IMR-90 (cell line): ENCODE results near the gene EPB41L2. TPM values are rescaled to one million over a fixed set of nuclear protein-coding genes. Genes with fewer than 3 reads are reported as not detected.

Experiments used
- ATAC-seq: fragments of 200-7000 bp; cut with Tn5 transposase; 2 replicates; pipeline ENCODE4 v1.9.1; 2020; ENCODE audit warnings: low read depth, mild to moderate bottlenecking, moderate library complexity
- BruUV-seq: library from RNA; stranded (reverse); fragments of 400-500 nt; replicated peaks from 2 replicates; lab custom pipeline; 2021; lab: Mats Ljungman, UMichigan
- CTCF ChIA-PET: fragments of 300-600 bp; formaldehyde crosslinking; extraction: SDS; loops from one replicate; lab custom pipeline; 2021; ENCODE audit warnings: antibody characterized with exemption; lab: Yijun Ruan, JAX
- POLR2A ChIA-PET: fragments of 300-600 bp; sonication (Branson Sonifier 250); formaldehyde crosslinking; loops from one replicate; lab custom pipeline; 2022; ENCODE audit warnings: antibody characterized with exemption; ENCODE audit not compliant: unreplicated experiment; lab: Charles Lee
- DNase-seq: peaks from one replicate; pipeline ENCODE4 v3.0.0; 2013
- H2AFZ ChIP-seq: replicated peaks from 2 replicates; pipeline ENCODE3; 2013; ENCODE audit warnings: low read length, mild to moderate bottlenecking; ENCODE audit not compliant: poor library complexity
- H2AK5ac ChIP-seq: 2 replicates; pipeline ENCODE4 v1.6.1; 2013; ENCODE audit warnings: low read depth, low read length, inconsistent platforms
- H2AK9ac ChIP-seq: replicated peaks from 2 replicates; pipeline ENCODE3; 2013; ENCODE audit warnings: mild to moderate bottlenecking, low read depth, low read length, moderate library complexity; ENCODE audit not compliant: poor library complexity
- H2BK120ac ChIP-seq: 2 replicates; pipeline ENCODE4 v1.6.1; 2013; ENCODE audit warnings: low read depth, low read length, inconsistent platforms
- H2BK15ac ChIP-seq: 3 replicates; pipeline ENCODE4 v1.6.1; 2013; ENCODE audit warnings: low read depth, low read length, inconsistent platforms
- H2BK20ac ChIP-seq: 2 replicates; pipeline ENCODE4 v1.6.1; 2013; ENCODE audit warnings: low read depth, mild to moderate bottlenecking, inconsistent platforms, low read length, moderate library complexity
- H2BK5ac ChIP-seq: 2 replicates; pipeline ENCODE4 v1.6.1; 2013; ENCODE audit warnings: mild to moderate bottlenecking, low read depth, low read length, inconsistent platforms; ENCODE audit not compliant: poor library complexity, severe bottlenecking
- H3K14ac ChIP-seq: replicated peaks from 2 replicates; pipeline ENCODE4 v1.6.1; 2013; ENCODE audit warnings: low read depth, low read length, inconsistent platforms
- H3K18ac ChIP-seq: 2 replicates; pipeline ENCODE4 v1.6.1; 2013; ENCODE audit warnings: low read depth, low read length, control low read depth
- H3K23ac ChIP-seq: 2 replicates; pipeline ENCODE4 v1.6.1; 2013; ENCODE audit warnings: low read depth, low read length, inconsistent platforms
- H3K27ac ChIP-seq: 2 replicates; pipeline ENCODE4 v1.5.1; 2013; ENCODE audit warnings: mild to moderate bottlenecking, control low read depth, low read length; ENCODE audit not compliant: insufficient read depth
- H3K27me3 ChIP-seq: 2 replicates; pipeline ENCODE4 v1.6.1; 2013; ENCODE audit warnings: low read length; ENCODE audit not compliant: control insufficient read depth, insufficient read depth
- H3K36me3 ChIP-seq: 2 replicates; pipeline ENCODE4 v1.6.1; 2013; ENCODE audit warnings: low read length, mixed read lengths; ENCODE audit not compliant: control insufficient read depth, insufficient read depth
- H3K4ac ChIP-seq: 2 replicates; pipeline ENCODE4 v1.6.1; 2013; ENCODE audit warnings: low read depth, low read length, inconsistent platforms
- H3K4me1 ChIP-seq: 2 replicates; pipeline ENCODE4 v1.6.1; 2013; ENCODE audit warnings: low read length, mixed read lengths; ENCODE audit not compliant: control insufficient read depth, insufficient read depth
- H3K4me2 ChIP-seq: 2 replicates; pipeline ENCODE4 v1.6.1; 2013; ENCODE audit warnings: low read depth, mild to moderate bottlenecking, control low read depth, low read length, moderate library complexity
- H3K4me3 ChIP-seq: 2 replicates; pipeline ENCODE4 v1.5.1; 2013; ENCODE audit warnings: low read depth, mild to moderate bottlenecking, control low read depth, low read length, moderate library complexity; ENCODE audit not compliant: insufficient read depth
- H3K56ac ChIP-seq: 2 replicates; pipeline ENCODE4 v1.6.1; 2013; ENCODE audit warnings: low read length, inconsistent platforms; ENCODE audit not compliant: insufficient read depth; ENCODE audit errors: extremely low read depth
- H3K79me1 ChIP-seq, 2 experiments: 2 replicates each; pipeline ENCODE4 v1.6.1; 2013; ENCODE audit warnings: low read length in 2 of 2, inconsistent platforms in 1 of 2, low read depth in 1 of 2
- H3K9ac ChIP-seq: 2 replicates; pipeline ENCODE4 v1.6.1; 2013; ENCODE audit warnings: low read depth, low read length, control low read depth
- H3K9me1 ChIP-seq: 2 replicates; pipeline ENCODE4 v1.6.1; 2013; ENCODE audit warnings: low read length, inconsistent platforms; ENCODE audit not compliant: insufficient read depth
- H3K9me3 ChIP-seq: 2 replicates; pipeline ENCODE4 v1.6.1; 2013; ENCODE audit warnings: low read length; ENCODE audit not compliant: control insufficient read depth, insufficient read depth
- H4K20me1 ChIP-seq: 2 replicates; pipeline ENCODE4 v1.6.1; 2013; ENCODE audit warnings: low read length, inconsistent platforms; ENCODE audit not compliant: insufficient read depth
- H4K5ac ChIP-seq: 2 replicates; pipeline ENCODE4 v1.6.1; 2013; ENCODE audit warnings: mild to moderate bottlenecking, low read depth, low read length, control low read depth
- H4K8ac ChIP-seq, 2 experiments: 2 replicates each; pipeline ENCODE4 v1.6.1; 2013; ENCODE audit warnings: low read depth in 2 of 2, low read length in 2 of 2, control low read depth in 1 of 2, inconsistent platforms in 1 of 2
- H4K91ac ChIP-seq: 2 replicates; pipeline ENCODE4 v1.6.1; 2013; ENCODE audit warnings: low read depth, low read length, inconsistent platforms; ENCODE audit not compliant: insufficient read depth
- FOS ChIP-seq: fragments of 150-350 bp; IDR thresholded peaks from 2 replicates; pipeline ENCODE4 v1.6.1; 2016; ENCODE audit warnings: low read depth, low read length
- MXI1 ChIP-seq: IDR thresholded peaks from 2 replicates; pipeline ENCODE4 v1.6.1; 2012; ENCODE audit warnings: low read depth, mild to moderate bottlenecking, low read length, moderate library complexity, borderline replicate concordance
- RFX5 ChIP-seq: IDR thresholded peaks from 2 replicates; pipeline ENCODE4 v1.8.0; 2012; ENCODE audit warnings: low read depth, mild to moderate bottlenecking, low read length, moderate library complexity
- WGBS, 2 experiments: methylation state at CpG; one replicate each; pipeline versions ENCODE4 v1.1.5 to v1.1.7; 2013; ENCODE audit warnings: missing lambda C conversion rate in 2 of 2; ENCODE audit not compliant: insufficient read length in 1 of 2; ENCODE audit errors: extremely low coverage in 2 of 2; 5-methylcytosine and 5-hydroxymethylcytosine counted together
- dilution Hi-C: fragments of 300-500 bp; cut with HindIII; formaldehyde crosslinking; loops from one replicate; pipeline ENCODE4 v1.14.3; 2018; ENCODE audit warnings: low sequenced_read_pairs; ENCODE audit not compliant: unreplicated experiment
- in situ Hi-C: fragments of 300-500 bp; cut with MboI; formaldehyde crosslinking; loops from 3 replicates; pipeline ENCODE4 v1.14.3; 2019; ENCODE audit warnings: low sequenced_read_pairs, inconsistent platforms, mixed read lengths
- intact Hi-C: fragments of 100-400 bp; cut with micrococcal nuclease; formaldehyde crosslinking; loops from 2 replicates; pipeline ENCODE4 v1.10.0; 2022
- polyA plus RNA-seq, 3 experiments: library from polyadenylated mRNA; depleted of rRNA; stranded (reverse); fragments of >200 nt; gene quantifications; 2 replicates each; pipeline ENCODE4 v1.2.3, GENCODE V29; 2012; ENCODE audit warnings: low replicate concordance in 1 of 3
- total RNA-seq: library from RNA; depleted of rRNA; stranded (reverse); fragments of >200 nt; gene quantifications from 2 replicates; pipeline ENCODE4 v1.2.3, GENCODE V29; 2012
- TF ChIP-seq, protein P1 (sequence below): fragments of 150-350 bp; IDR thresholded peaks from 2 replicates; pipeline ENCODE4 v1.6.1; 2017; ENCODE audit warnings: mild to moderate bottlenecking, antibody characterized with exemption, low read length, low read depth
- TF ChIP-seq, protein P2 (sequence below): fragments of 150-350 bp; IDR thresholded peaks from 2 replicates; pipeline ENCODE4 v1.6.1; 2016; ENCODE audit warnings: low read depth, mild to moderate bottlenecking, low read length, moderate library complexity, borderline replicate concordance

EPB41L2 gene
- total and polyA plus RNA-seq, 2 of the 4 experiments (the other 2 are of a cell fraction): 85.7 to 99.8 TPM

DNA sequence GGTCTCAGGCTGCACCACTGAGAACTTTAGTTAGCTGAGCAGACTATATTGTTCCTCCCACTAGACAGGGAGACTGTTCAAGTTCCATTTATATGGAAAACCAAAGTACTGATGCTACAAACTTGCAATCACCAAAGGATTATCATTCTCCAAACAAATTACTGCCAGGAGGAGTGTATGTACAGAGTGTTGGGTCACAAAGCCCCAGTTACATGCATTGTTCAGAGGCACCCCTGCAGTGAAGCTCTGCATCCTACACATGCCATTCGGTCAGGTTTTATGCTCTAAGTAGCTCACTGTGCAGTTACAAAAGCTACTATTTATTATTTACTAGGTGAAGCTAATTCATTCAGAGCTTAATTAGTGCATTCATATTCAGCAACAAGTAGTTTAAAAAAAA lies 160.0 kb downstream of the EPB41L2 start:
- TF ChIP-seq MXI1 (no peak), RFX5 (no peak), FOS (no peak)
- TF ChIP-seq, protein P1, sequence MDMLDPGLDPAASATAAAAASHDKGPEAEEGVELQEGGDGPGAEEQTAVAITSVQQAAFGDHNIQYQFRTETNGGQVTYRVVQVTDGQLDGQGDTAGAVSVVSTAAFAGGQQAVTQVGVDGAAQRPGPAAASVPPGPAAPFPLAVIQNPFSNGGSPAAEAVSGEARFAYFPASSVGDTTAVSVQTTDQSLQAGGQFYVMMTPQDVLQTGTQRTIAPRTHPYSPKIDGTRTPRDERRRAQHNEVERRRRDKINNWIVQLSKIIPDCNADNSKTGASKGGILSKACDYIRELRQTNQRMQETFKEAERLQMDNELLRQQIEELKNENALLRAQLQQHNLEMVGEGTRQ: no peak
- TF ChIP-seq, protein P2, sequence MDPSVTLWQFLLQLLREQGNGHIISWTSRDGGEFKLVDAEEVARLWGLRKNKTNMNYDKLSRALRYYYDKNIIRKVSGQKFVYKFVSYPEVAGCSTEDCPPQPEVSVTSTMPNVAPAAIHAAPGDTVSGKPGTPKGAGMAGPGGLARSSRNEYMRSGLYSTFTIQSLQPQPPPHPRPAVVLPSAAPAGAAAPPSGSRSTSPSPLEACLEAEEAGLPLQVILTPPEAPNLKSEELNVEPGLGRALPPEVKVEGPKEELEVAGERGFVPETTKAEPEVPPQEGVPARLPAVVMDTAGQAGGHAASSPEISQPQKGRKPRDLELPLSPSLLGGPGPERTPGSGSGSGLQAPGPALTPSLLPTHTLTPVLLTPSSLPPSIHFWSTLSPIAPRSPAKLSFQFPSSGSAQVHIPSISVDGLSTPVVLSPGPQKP: no peak
- no peak overlapping the region for H4K5ac ChIP-seq
- no peak overlapping the region for H2BK20ac ChIP-seq
- peaks cover 12% of the 10 kb centered on the region for H3K36me3 ChIP-seq
- H3K14ac ChIP-seq: no peak overlapping the region
- in situ Hi-C loops (no loop called here), dilution Hi-C loops (no loop called here), intact Hi-C loops (no loop called here)
- H3K9ac ChIP-seq: no peak overlapping the region
- no peak overlapping the region for H4K91ac ChIP-seq
- H2AK5ac ChIP-seq: no peak overlapping the region
- no peak overlapping the region for H3K23ac ChIP-seq
- H3K27ac ChIP-seq: no peak overlapping the region
- H3K4me3 ChIP-seq: no peak overlapping the region
- H2AK9ac ChIP-seq: no peak overlapping the region
- no peak overlapping the region for H2BK120ac ChIP-seq
- H3K56ac ChIP-seq: no peak overlapping the region
- no peak overlapping the region for H2BK15ac ChIP-seq
- H3K4me2 ChIP-seq: no peak overlapping the region
- no peaks in the 10 kb centered on the region for H3K9me3 ChIP-seq
- BruUV-seq: no TSS peak
- ATAC-seq (no peak), DNase-seq (no peak)
- H2AFZ ChIP-seq: no peak overlapping the region
- H3K4ac ChIP-seq: no peak overlapping the region
- no peak overlapping the region for H2BK5ac ChIP-seq
- WGBS, 2 experiments: no CpG with 5 or more reads among the region's 1 CpG
- no peaks in the 10 kb centered on the region for H3K27me3 ChIP-seq
- H3K4me1 ChIP-seq: peaks cover 13% of the 10 kb centered on the region
- peaks cover 6% of the 10 kb centered on the region; the same call in 1 of the 2 replicates for H4K20me1 ChIP-seq
- H4K8ac ChIP-seq: no peak overlapping the region
- ChIA-PET POLR2A (interaction anchor here (0.6 kb wide), 1 partner anchor 19 kb away, joined by 5 read pairs; no protein-coding TSS in a partner anchor), CTCF (no interaction called here)
- no peak overlapping the region for H3K18ac ChIP-seq
- peaks cover 20 to 42% of the 10 kb centered on the region in 2 experiments for H3K79me1 ChIP-seq
- H3K9me1 ChIP-seq: 0 out of 2 replicates have a peak, but pooled peaks cover 5% of the 10 kb centered on the region
